GM21447 (cell line): ENCODE results near the gene HYAL1.

Experiments used
- ATAC-seq: cut with Tn5 transposase; IDR thresholded peaks from one replicate; pipeline ENCODE4 v1.9.1; 2021; ENCODE audit not compliant: unreplicated experiment

The HYAL1 gene, protein sequence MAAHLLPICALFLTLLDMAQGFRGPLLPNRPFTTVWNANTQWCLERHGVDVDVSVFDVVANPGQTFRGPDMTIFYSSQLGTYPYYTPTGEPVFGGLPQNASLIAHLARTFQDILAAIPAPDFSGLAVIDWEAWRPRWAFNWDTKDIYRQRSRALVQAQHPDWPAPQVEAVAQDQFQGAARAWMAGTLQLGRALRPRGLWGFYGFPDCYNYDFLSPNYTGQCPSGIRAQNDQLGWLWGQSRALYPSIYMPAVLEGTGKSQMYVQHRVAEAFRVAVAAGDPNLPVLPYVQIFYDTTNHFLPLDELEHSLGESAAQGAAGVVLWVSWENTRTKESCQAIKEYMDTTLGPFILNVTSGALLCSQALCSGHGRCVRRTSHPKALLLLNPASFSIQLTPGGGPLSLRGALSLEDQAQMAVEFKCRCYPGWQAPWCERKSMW

GRCh38 chr3:50303013-50303815 lies at the start of gene HYAL1:
Gene HYAL1 (minus strand): TSS chr3:50303574. CDS start chr3:50302956, 618 bp downstream.
- ATAC-seq: no peak

DNA sequence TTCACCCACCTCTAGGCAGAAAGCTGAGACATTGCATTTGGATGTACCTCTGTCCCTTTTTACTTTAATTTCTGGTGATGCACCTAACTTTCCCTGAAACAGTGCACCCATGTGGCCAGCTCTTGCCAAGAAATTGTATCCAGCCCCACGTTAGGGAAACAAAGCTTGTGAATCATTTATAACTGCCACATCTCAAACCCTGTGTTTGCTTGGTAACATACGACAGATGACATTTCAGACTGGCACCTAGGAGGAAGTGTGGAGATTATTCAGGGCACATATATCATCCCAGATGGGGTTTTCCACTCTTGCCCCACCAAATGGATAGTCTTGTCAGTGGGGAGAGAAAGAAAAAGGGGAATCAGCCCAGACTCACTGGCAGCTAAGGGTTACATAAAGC lies 49.4 kb upstream of the HYAL1 start:
- ATAC-seq: no peak

DNA sequence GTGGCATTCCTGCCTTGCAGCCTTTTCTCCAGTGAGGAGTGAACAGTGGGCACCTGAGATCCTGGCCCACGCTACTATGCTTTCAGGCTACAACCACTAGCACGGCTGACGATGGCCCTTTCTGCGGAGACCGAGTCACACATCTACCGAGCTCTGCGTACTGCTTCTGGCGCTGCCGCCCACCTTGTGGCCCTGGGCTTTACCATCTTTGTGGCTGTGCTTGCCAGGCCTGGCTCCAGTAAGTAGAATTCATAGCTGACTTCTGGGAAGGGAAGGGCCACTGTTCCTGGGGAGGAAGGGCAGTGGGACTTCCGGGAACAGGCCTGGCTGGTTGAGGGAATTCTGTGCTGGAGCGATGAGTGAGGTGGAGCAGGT lies 47.9 kb upstream of the HYAL1 start:
- no peak for ATAC-seq

DNA sequence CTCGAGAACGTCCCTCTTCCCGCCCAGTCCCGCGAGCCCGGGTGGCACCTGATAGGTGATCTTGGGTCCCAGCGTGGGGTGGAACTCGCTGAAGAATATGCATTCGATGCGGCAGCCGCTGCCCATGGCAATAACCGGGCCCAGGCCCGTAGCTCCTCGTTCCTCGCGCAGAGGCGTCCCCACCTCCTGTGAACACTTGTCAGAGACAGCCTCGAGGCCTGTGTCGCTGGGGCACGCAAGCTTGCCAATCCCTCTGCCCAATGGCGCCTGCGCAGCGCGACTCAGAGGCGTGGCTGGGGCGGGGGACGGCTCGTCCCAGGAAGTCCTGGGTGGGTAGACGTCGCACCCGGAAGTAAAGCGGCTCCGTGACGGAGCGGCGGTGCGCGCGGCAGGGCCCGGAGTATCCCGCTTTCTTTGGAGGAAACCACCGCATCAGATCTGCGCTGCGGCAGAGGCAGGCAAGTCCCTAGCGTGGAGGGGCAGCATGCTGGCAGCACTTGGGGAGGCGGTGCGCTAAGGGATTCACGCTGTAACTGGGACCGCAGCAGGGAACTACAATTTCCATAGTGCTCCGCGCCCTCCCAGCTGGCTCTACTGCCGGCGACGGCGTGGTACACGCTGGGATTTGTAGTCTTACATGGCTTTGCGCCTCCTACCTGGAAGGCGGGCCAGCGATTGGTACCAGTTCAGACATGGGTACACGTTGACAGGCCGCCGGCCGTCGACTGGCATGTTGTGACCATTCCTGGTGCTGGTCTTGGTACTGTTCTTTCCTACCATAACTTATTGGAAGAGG lies 47.4 kb upstream of the HYAL1 start, which contains the start of the genes CYB561D2 and NPRL2:
Gene CYB561D2 (plus strand): TSS at position 336 of the 796 bp plus-strand sequence. CDS start 572 bp downstream, outside the sequence.
Gene NPRL2 (minus strand): TSS at position 249 of the 796 bp plus-strand sequence. CDS start 123 bp downstream, at position 126.
- peak; percentile 80 for ATAC-seq

- no peak for ATAC-seq
Observed at GRCh38 chr3:50350213-50350526, 46.8 kb upstream of the HYAL1 start.

DNA sequence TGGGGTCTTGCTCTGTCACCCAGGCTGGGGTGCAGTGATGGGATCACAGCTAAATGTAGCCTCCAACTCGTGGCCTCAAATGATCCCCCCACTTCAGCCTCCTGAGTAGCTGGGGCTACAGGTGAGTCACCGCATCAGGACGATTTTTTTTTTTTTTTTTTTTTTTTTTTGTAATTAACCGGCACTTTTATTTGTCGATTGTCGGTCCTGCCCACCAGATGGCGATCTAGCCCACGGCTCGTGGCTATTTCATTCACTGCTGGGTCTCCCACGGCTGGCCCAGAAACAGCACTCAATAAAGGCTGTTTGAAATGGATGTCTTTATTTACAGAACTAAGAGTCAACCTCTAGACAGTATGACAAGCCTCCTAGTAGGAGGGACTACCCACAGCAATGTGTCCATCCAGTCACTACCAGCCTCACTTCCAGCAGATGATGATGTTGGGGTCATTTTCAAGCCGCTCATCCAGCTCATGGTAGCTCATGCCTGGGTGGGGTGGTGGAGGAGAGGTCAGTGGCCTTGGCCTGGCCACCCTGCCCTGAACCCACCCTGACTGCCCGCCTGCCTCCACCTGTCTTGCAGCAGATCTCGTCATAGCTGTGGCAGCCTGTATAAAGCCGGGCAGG lies 43.9 kb upstream of the HYAL1 start:
- no peak for ATAC-seq

DNA sequence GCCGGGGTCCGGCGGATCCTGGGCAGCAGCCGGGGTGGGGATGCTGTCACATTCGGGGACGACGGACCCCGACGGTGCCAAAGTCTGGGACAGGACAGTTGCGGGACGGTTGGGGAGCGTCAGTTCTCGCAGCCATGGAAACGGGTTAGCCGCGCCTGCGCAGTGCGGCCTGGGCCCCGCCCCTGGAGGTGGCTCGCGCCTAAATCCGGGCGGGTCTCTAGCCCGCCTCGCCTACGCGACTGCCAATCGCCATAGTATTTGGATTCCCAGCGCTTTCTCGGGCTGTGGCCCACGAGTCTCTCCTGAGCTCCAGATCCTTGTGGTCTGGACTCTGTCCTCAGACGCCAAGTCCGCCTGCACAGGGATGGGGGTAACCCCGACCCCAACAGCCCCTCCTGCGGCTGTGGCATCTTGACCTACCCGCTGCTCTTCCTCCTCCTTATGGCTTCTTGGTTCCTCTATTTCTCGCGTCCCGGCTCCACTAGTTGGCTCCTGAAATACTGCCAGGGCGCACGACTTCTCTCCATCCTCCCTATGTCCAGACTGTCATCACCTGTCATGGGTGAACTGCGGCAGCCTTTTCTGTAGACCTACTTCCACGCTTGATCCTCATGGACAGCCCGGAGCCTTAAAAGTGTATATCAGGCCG lies 42.3 kb upstream of the HYAL1 start, which contains the start of gene ZMYND10:
Gene ZMYND10 (minus strand): TSS at position 147 of the 649 bp plus-strand sequence. CDS start 153 bp downstream, outside the sequence.
- no peak for ATAC-seq

DNA sequence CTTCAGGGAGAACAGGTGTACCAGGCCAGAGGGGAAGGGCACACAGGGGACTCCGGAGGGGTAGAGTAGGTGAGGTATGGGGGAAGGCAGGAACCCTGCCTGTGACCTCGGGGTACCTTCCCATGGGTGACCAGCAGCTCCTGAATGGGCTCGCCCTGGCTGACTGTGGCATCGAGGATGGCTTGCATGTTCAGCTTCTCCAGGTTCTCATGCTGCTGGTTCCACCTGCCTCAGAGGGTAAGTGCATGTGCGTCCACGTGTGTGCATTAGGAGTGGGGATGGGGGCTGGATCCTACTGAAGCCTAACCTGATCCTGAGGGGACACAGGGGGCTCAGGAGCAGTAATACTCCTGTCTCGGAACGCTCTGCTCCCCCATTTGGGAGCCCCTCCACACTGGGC lies 41.6 kb upstream of the HYAL1 start:
- no peak for ATAC-seq

GRCh38 chr3:50342813-50343633 lies 39.6 kb upstream of the HYAL1 start:
- no peak for ATAC-seq

- no peak for ATAC-seq
Observed at GRCh38 chr3:50341996-50342650, 38.7 kb upstream of the HYAL1 start.

GRCh38 chr3:50341537-50341936 lies 38.2 kb upstream of the HYAL1 start:
- ATAC-seq: no peak

- ATAC-seq: no peak
Observed at GRCh38 chr3:50340448-50341329, 37.3 kb upstream of the HYAL1 start, which contains the start of gene RASSF1. Gene RASSF1 (minus strand): TSS chr3:50340836. CDS start chr3:50340805, 31 bp downstream.

DNA sequence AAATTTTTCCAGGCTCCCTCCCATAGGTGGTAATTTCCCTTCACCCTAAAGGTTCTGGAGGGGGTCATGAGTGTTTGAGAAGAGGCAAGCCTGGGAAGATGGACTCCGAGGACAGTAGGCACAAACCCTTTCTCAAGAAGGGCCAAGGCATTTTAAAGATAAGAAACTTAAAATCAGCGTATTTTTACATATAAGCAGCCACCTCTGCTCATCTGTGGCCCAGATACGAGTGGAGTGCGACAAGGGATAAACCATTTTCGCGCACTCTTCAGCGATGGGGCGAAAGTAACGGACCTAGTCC lies 36.7 kb upstream of the HYAL1 start:
- ATAC-seq: no peak

GRCh38 chr3:50339485-50340146 lies 36.2 kb upstream of the HYAL1 start:
- no peak for ATAC-seq

- no peak for ATAC-seq
Observed at GRCh38 chr3:50338965-50339364, 35.6 kb upstream of the HYAL1 start.

DNA sequence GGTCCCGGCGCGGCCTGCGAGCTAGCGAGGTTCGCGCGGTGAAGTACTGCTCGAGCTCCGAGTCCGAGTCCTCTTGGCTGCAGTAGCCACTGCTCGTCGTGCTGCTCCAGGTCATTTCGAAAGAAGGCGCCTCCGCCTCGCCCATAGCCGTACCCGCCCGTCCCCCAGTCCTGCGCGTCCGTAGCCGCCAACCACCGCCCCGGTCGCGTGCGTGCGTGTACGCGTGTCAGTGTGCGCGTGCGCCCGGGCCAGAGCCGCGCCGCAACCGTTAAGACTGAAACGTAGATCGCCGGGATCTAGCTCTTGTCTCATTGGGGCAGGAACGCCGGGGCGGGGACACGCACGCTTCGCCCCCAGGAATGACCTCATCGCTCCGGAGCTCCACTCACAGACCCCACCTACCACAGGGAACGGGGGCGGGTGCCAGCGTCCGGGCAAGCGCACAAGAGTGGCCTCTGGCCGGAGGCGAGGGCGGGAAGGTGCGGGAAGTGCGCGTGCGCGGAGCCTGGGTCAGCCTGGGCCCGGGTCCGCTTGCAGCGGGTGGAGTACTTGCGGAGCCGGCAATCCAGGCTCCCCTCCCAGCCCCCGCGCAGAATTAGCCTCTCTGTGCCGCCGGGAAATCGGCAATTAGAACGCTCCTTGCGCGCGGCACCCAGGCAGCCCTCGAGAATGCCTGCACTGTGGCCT lies 33.9 kb upstream of the HYAL1 start:
- peak; percentile 70 for ATAC-seq
